ENCODE results near the gene FBXL13.
"Not testable (repeated sequence)": the region's sequence is repeated elsewhere in the genome, so short reads cannot be mapped to it uniquely, and the experiment has no call there.

- TF ChIP-seq CTCF (IDR thresholded peaks at IDR 0.05); POLR2A (IDR thresholded peaks at IDR 0.05); POLR2AphosphoS5 (IDR thresholded peaks at IDR 0.05; ENCODE audit: insufficient read depth in 1 of 2, low read depth in 1 of 2): not testable (repeated sequence)
Measured at GRCh38 chr7:102780926-102781325, 293.7 kb downstream of the FBXL13 start.

Measured in vagina (tissue), 2 donors.